ES-I3 (cell line): ENCODE measurements around the gene PADI3.

Experiments
- H3K36me3 ChIP-seq: 2 replicates; pipeline ENCODE4 v1.6.1; 2013; ENCODE audit warnings: mild to moderate bottlenecking, low read length, control low read depth, moderate library complexity; ENCODE audit not compliant: insufficient read depth
- H3K4me1 ChIP-seq: 2 replicates; pipeline ENCODE4 v1.6.1; 2013; ENCODE audit warnings: mild to moderate bottlenecking, control low read depth, low read length; ENCODE audit not compliant: insufficient read depth
- H3K9ac ChIP-seq: 2 replicates; pipeline ENCODE4 v1.6.1; 2013; ENCODE audit warnings: low read depth, mild to moderate bottlenecking, low read length, moderate library complexity
- H3K9me3 ChIP-seq: 2 replicates; pipeline ENCODE4 v1.6.1; 2013; ENCODE audit warnings: mild to moderate bottlenecking, low read length, moderate library complexity; ENCODE audit not compliant: control insufficient read depth, insufficient read depth

The PADI3 gene, protein sequence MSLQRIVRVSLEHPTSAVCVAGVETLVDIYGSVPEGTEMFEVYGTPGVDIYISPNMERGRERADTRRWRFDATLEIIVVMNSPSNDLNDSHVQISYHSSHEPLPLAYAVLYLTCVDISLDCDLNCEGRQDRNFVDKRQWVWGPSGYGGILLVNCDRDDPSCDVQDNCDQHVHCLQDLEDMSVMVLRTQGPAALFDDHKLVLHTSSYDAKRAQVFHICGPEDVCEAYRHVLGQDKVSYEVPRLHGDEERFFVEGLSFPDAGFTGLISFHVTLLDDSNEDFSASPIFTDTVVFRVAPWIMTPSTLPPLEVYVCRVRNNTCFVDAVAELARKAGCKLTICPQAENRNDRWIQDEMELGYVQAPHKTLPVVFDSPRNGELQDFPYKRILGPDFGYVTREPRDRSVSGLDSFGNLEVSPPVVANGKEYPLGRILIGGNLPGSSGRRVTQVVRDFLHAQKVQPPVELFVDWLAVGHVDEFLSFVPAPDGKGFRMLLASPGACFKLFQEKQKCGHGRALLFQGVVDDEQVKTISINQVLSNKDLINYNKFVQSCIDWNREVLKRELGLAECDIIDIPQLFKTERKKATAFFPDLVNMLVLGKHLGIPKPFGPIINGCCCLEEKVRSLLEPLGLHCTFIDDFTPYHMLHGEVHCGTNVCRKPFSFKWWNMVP

DNA sequence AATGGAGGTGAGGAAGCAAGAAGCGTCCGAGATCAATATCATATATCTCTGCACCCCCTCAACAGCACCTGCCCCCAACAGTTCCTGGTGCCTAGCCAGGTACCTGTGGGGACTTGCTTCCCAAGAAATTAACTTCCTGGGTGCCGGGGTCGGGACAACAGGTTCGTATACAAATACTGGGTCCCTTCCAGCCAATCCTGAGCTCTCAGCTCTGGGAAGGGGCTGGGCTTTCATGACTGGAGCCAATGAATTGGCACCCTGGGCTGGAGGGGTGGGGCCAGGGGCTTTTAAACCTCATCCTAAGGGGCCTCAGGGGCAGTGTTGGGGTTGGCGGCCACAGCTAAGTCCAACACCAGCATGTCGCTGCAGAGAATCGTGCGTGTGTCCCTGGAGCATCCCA, at the start of gene PADI3:
PADI3 (plus strand) TSS at position 318 of the 400 bp plus-strand sequence; CDS start at position 358, 40 bp downstream.
- H3K36me3 ChIP-seq, result no peaks in the 10 kb centered on the region
- peak within 1 kb of the TSS; percentile 37; the same call in 1 of the 2 replicates for H3K9ac ChIP-seq
- H3K4me1 ChIP-seq, result peaks cover 10% of the 10 kb centered on the region
- H3K9me3 ChIP-seq, result no peaks in the 10 kb centered on the region

DNA sequence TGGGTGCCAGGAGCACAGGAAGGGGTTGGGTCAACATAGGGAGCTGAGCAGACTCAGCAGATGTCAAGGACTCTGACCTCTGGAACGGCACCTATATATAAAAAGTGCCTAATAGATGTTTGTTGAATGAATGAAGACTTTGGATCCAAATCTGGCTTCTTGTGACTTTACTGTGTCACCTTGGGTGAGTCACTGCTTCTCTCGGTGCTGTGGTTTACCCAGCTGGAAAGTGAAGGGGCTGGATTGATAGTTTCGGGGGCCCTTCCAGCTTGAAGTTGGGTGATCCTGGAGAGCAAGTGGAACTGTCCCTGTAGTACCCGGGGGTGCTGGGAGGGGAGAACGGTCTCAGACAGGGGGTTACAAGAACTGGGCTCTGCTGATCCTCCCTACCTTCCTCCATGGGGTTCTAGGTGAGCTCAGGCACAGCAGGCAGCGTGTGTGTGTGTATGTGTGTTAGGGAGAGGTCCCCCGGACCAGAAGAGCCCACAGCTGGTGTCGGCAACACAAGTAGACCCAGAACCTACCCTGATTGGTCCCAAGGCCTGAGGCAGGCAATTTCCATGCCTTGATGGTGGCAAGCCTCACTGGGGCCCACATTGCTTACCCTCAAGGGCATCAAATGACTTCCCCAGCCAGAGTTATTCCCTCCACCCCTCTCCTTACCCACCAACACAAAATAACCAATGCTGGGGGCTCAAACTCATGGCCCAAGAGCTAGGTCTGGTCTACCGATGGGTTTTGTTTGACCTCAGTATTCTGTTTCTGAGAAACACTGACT, 49.4 kb upstream of the PADI3 start:
- H3K4me1 ChIP-seq, result peaks cover 4% of the 10 kb centered on the region; the same call in 1 of the 2 replicates
- H3K36me3 ChIP-seq, result no peaks in the 10 kb centered on the region
- H3K9me3 ChIP-seq, result no peaks in the 10 kb centered on the region
- H3K9ac ChIP-seq, result no peak overlapping the region

DNA sequence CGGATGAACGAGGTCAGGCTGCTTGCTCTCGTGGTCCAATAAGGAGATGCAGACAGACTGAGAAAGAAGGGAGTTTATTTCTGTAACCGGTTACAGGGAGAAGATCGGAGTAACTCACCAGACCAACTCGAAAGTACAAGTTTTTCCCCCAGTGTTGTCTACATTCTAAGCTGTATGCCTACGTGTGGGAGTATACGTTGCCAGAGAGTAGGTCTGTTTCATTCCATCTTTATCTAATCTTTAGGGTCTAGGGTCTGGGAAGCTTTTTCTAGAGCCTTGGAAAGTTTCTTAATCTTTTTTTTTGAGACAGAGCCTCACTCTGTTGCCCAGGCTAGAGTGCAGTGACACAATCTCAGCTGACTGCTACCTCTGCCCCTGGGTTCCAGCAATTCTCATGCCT, 48.7 kb upstream of the PADI3 start:
- no peaks in the 10 kb centered on the region for H3K9me3 ChIP-seq
- H3K9ac ChIP-seq, result no peak overlapping the region
- no peaks in the 10 kb centered on the region; the same call in 1 of the 2 replicates for H3K4me1 ChIP-seq
- H3K36me3 ChIP-seq, result no peaks in the 10 kb centered on the region

DNA sequence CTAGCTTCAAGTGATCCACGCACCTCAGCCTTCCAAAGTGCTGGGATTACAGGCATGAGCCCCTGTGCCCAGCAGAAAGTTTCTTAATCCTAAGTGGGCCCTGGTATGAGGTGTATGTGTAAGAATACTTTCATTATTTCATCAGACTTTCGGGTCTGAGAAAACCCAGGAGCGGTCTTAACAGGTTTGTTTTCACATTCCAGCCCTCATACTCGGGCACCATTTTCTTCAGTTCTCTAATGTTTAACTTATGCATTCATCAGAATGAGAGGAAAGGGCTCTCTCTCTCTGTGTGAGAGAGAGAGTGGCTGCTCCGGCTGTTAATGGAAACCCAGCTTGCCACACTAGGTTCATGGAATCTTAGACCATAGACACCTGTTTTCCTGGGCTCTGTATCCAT, 48.1 kb upstream of the PADI3 start:
- H3K4me1 ChIP-seq, result no peaks in the 10 kb centered on the region; the same call in 1 of the 2 replicates
- no peak overlapping the region for H3K9ac ChIP-seq
- H3K36me3 ChIP-seq, result no peaks in the 10 kb centered on the region
- H3K9me3 ChIP-seq, result no peaks in the 10 kb centered on the region

DNA sequence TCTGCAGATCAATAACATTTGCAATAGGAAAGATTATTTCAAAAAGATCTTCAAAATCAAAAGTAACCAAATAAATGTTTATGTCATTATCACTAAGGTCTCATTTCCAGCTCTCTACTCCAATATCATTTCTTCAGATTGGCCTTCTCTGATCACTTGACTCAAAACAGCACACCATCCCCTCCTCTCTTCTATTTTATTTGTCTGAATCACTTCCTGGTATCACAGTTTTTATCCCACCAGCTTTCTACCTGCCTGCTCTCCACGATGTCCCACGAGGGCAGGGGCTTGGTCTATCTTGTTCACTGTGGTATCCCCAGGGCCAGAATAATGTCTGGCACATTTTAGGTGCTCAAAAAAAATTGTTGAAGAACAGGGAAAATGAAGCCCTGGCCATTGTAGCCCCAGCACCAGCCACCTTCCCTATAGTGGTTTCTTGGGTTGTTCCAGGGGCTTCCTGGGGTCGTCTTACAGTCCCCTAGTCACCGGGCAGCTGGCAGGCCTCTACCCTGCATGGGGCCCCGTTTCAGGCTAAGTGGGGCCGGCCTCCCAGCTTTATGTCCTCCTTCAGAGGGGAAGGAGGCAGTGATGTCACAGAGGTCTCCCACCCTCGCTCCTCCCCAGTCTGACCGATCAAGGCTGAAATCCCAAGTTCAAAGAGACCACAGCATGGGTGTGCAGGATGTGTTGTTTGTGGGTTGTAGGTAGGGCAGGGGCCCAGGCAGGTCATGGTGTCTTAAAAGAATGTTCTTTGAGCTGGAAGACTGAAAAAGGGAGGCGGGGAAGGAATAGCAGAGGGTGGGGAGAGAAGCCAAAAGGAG, 47.5 kb upstream of the PADI3 start:
- H3K4me1 ChIP-seq, result no peaks in the 10 kb centered on the region; the same call in 1 of the 2 replicates
- no peaks in the 10 kb centered on the region for H3K9me3 ChIP-seq
- H3K36me3 ChIP-seq, result no peaks in the 10 kb centered on the region
- no peak overlapping the region for H3K9ac ChIP-seq

DNA sequence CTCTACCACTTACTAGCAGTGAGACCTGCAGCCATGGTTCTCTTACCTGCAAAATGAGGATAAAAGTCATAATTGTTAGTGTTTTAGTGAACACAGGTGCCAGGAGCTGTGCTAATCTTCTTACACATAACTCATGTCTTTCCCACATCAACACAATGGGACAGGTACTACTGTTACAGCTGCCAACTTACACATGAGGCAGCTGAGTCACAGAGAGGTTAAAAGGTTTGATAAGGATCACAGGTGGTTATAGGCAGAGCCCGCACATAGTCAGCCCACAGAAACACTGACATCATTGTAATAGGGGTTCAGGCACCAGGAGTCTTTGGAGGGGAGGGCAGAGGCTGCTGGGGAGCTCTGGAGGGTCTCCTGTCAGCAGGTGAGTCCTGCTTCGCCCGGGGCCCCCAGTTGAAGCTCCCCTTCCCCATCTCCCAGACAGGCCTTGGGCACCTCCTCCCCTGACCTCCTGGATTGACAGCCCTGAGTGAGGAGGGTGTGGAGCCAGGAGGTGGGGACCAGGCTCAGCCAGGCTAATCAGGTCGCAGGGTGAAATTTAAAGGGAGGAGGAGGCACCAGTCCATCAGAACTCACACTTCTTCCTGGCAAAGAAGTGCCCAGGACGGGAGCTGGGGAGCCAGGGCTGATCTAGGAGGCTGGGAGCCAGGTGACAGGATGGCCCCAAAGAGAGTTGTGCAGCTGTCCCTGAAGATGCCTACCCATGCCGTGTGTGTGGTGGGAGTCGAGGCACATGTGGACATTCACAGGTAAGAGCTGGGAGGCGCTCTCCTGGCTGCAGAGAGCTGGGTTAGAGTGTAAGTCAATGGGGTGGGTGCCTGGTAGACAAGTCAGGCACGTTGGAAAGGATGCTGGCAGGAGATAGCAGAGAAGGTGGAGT, 44.1 kb upstream of the PADI3 start, which contains the start of gene PADI1:
PADI1 (plus strand) TSS at position 583 of the 895 bp plus-strand sequence; CDS start at position 673, 90 bp downstream.
- peaks cover 14% of the 10 kb centered on the region for H3K4me1 ChIP-seq
- no peaks in the 10 kb centered on the region for H3K9me3 ChIP-seq
- H3K36me3 ChIP-seq, result no peaks in the 10 kb centered on the region
- no peak within 1 kb of the TSS for H3K9ac ChIP-seq

DNA sequence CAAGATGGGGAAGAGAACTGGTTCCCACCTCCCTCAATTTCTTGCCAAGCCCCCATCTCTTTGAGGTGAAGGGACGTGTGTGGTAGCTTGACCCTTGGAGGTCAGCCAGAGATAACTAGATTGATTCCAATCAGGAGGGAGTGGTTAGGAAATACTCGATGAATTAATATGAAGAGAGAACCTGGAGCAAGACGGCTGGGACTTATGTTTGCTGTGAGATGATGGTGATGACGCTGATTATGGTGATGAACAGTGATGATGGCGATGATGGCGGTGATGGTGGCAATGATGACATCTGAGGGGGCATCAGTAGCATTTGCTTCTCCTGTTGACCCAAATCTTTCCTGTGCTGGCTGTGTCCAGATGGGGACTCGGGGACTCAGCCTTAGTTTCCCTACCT, 43.2 kb upstream of the PADI3 start:
- H3K9ac ChIP-seq, result no peak overlapping the region

DNA sequence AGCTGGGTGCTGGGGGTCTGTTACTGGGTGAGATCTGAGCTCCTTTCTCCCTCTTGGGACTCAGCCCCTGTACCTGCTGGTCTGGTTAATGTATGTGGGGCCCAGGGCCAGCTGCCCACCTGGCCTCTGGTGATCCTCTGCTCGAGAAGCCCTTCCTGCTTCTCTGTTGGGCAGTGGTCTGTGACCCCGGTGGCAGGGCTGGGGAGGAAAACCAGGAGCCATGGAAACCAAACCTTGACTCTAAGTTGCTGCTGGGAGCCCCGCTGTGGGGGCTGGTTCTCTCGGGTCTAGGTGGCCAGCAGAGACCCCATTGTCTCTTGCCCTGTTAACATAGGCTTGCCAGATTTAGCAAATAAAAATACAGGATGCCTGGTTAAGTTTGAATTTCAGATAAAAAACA, 42.7 kb upstream of the PADI3 start:
- no peaks in the 10 kb centered on the region for H3K9me3 ChIP-seq
- peaks cover 20% of the 10 kb centered on the region for H3K4me1 ChIP-seq
- no peak overlapping the region for H3K9ac ChIP-seq
- no peaks in the 10 kb centered on the region for H3K36me3 ChIP-seq

More for the DNA sequence above, 43.2 kb upstream of the PADI3 start:
- Histone ChIP-seq H3K9me3 (no peaks in the 10 kb centered on the region), H3K36me3 (no peaks in the 10 kb centered on the region), H3K4me1 (peaks cover 18% of the 10 kb centered on the region)

DNA sequence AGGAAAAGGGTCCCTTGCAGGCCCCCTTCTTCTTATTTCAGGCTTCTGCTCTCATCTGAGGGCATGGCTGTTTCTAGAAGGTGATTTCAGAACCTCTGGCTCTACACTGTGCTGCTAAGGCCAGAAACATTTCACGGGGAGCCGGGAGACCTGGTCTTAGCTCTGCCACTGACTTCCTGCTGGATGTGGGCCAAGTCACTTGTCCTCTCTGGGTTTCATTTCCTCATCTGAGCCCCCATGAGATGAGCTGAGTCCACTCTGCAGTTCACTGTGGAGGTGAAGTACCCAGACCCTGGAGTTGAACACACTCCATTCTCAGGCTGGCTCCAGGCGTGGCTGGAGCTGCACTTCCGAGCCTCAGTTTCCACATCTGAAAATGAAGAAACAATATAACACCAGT, 41.9 kb upstream of the PADI3 start:
- H3K9me3 ChIP-seq, result no peaks in the 10 kb centered on the region
- no peak overlapping the region for H3K9ac ChIP-seq
- H3K36me3 ChIP-seq, result no peaks in the 10 kb centered on the region
- H3K4me1 ChIP-seq, result peaks cover 20% of the 10 kb centered on the region

DNA sequence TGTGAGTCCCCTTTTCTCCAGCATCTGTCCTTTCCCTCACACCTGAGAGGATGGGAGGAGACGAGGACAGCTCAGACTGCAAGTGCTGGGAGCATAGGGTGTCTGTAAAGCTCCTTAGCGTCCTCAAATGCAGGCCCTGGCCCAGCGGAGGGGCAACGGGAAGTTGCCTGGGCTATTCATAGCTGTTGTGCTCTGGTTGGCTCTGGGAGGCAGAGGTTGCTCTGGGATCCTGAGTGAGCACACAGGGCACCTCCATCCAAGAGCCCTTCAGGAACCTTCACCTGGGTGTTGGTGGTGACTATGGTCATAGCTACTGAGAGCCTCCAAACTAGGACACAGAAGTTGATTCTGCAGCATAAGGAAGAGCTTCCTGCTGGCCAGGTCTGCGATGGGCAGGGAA, 41.4 kb upstream of the PADI3 start:
- H3K9ac ChIP-seq, result no peak overlapping the region
- peaks cover 23% of the 10 kb centered on the region for H3K4me1 ChIP-seq
- no peaks in the 10 kb centered on the region for H3K36me3 ChIP-seq
- H3K9me3 ChIP-seq, result no peaks in the 10 kb centered on the region

DNA sequence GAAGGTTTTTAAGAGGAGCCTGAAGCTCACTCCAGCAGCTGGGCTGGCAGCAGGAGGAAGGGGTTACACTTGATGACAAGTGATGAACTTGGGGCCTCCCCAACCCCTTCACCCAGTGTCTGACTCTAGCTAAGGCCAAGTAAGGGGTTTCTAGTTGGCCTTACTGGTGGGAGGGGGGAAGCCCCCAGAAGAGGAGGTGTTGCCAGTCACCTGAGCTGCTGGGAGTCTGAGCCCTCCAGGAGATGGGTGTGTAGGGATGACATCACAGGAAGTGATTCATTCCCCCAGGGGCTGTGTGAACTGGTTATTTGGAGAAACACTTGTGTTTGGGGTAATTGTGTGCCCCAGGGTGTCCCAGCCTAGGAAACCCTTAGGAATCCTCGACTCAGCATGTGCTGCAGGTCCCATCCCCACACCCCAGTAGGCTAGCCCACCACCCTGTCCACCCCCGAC, 40.9 kb upstream of the PADI3 start:
- peaks cover 28% of the 10 kb centered on the region for H3K4me1 ChIP-seq
- no peaks in the 10 kb centered on the region for H3K9me3 ChIP-seq
- H3K36me3 ChIP-seq, result no peaks in the 10 kb centered on the region
- no peak overlapping the region for H3K9ac ChIP-seq

DNA sequence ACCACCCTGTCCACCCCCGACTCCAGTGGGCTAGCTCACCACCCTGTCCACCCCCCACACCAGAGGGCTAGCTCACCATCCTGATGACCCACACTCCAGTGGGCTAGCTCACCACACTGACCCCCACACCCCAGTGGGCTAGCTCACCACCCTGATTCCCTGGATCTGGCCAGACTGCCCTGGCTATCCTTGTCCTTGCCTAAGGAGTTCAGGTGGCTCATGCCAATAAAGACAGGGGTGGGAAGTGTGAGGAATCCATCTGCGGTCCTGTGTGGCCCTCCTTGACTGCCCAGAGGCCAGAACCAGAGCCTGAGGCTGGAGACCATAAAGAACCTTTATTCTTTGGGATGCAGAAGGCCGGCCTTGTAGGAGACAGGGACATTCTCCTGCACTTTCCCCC, 40.4 kb upstream of the PADI3 start:
- Histone ChIP-seq H3K36me3 (no peaks in the 10 kb centered on the region), H3K9me3 (no peaks in the 10 kb centered on the region), H3K9ac (no peak overlapping the region), H3K4me1 (peaks cover 30% of the 10 kb centered on the region)

DNA sequence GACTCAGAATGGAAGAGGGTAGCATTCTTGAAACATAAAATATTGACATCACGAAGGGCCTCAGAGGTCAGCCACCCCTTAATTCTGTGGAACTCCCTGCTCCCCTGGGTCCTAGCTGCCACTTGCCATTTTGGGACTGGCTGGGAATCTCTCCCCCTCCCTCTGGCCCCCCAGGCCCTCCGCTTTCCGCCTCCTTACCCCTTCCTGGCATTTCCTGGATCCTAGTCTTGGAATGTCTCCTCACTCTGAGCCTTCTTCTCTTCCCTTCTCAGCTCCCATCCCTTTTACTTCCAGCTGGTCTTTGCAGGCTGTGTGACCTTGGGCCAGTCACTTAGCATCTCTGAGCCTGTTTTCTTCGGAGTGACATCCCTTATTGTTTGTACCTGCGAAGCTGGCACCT, 39.5 kb upstream of the PADI3 start:
- no peaks in the 10 kb centered on the region for H3K36me3 ChIP-seq
- peaks cover 30% of the 10 kb centered on the region for H3K4me1 ChIP-seq
- H3K9me3 ChIP-seq, result no peaks in the 10 kb centered on the region
- no peak overlapping the region for H3K9ac ChIP-seq
